H1 (cell line): Measurements from ENCODE around the gene LCE5A. TPM values are rescaled to one million over a fixed set of nuclear protein-coding genes. Genes with fewer than 3 reads are reported as not detected.

Source experiments
- CTCF ChIP-seq, 3 experiments: IDR thresholded peaks; 1 replicate in 2 of 3; 2 replicates in 1 of 3; pipeline versions ENCODE4 v1.5.1 to v1.6.1; 2011; ENCODE audit warnings: low read length in 3 of 3, mild to moderate bottlenecking in 3 of 3, inconsistent platforms in 2 of 3, low read depth in 1 of 3, moderate library complexity in 1 of 3; ENCODE audit not compliant: insufficient read depth in 1 of 3; ENCODE audit errors: control extremely low read depth in 1 of 3
- polyA plus RNA-seq, 7 experiments: library from polyadenylated mRNA; depleted of rRNA in 3 of 7; stranded (reverse) in 5 of 7; unstranded in 2 of 7; fragments of >200 nt in 5 of 7; fragments of 200-250 nt in 2 of 7; gene quantifications; 1 replicate in 5 of 7; 2 replicates in 1 of 7; 4 replicates in 1 of 7; pipeline versions ENCODE4 v1.2.1 to v1.2.3, GENCODE V29; 2011 to 2013; ENCODE audit warnings: missing spikeins in 2 of 7, mixed read lengths in 2 of 7
- total RNA-seq: library from RNA; stranded (reverse); fragmentation: NEBNext Ultra II Directional; extraction: Animal tissue kit (Norgen Biotek cat#: 25700); gene quantifications from 2 replicates; pipeline ENCODE4 v1.2.1, GENCODE V29; 2021

Gene LCE5A
- total and polyA plus RNA-seq, 2 of the 8 experiments (the other 6 are each of a cell fraction or from before 2014, with no cell fraction given) = not detected

DNA sequence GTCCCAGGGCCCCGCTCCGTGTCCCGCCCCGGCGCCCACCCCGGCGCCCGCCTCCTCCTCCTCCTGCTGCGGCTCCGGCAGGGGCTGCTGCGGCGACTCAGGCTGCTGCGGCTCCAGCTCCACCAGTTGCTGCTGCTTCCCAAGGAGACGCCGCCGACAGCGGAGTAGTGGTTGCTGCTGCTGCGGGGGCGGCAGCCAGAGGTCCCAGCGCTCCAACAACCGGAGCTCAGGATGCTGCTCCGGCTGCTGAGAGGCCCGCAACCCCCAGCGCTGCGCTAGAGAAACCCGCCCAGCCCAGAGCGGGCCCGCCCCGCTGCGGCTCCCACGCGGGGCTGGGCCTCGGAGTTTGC is 4.8 kb downstream of the LCE5A start (continued):
- TF ChIP-seq CTCF (IDR thresholded peaks at IDR 0.05; ENCODE audit: control extremely low read depth in 1 of 3, insufficient read depth in 1 of 3, low read depth in 1 of 3, low read length in 3 of 3) = no peak
